HepG2 (cell line): ENCODE data around the gene SLC16A11. TPM values are rescaled to one million over a fixed set of nuclear protein-coding genes. Genes with fewer than 3 reads are reported as not detected.

Source experiments
- BATF2 ChIP-seq: sonication (generic); formaldehyde crosslinking; IDR thresholded peaks from 2 replicates; pipeline ENCODE4 v1.8.0; 2022; ENCODE audit warnings: mild to moderate bottlenecking, missing genetic modification reagents, moderate library complexity
- CHD4 ChIP-seq: fragments of 200-600 bp; sonication (generic); IDR thresholded peaks from 2 replicates; pipeline ENCODE4 v1.7.0; 2017; ENCODE audit warnings: mild to moderate bottlenecking, low read length, borderline replicate concordance
- CREM ChIP-seq, 2 experiments: sonication (generic) in 1 of 2; formaldehyde crosslinking in 1 of 2; IDR thresholded peaks; 2 replicates each; pipeline versions ENCODE4 v1.4.0 to v1.6.1; 2016 to 2020; ENCODE audit warnings: antibody characterized with exemption in 1 of 2, mild to moderate bottlenecking in 1 of 2, missing genetic modification reagents in 1 of 2
- DR1 ChIP-seq: sonication (generic); formaldehyde crosslinking; IDR thresholded peaks from 2 replicates; pipeline ENCODE4 v1.8.0; 2021; ENCODE audit warnings: mild to moderate bottlenecking, missing genetic modification reagents, inconsistent platforms
- EZH2 ChIP-seq: conservative IDR thresholded peaks from 2 replicates; pipeline ENCODE4 v1.6.1; 2012; ENCODE audit warnings: mild to moderate bottlenecking, low read depth, low read length, moderate library complexity
- MAFF ChIP-seq: IDR thresholded peaks from 2 replicates; pipeline ENCODE4 v1.6.1; 2011; ENCODE audit warnings: low read depth, low read length, improper control_type of control experiment
- SETDB1 ChIP-seq: sonication (generic); formaldehyde crosslinking; IDR thresholded peaks from 2 replicates; pipeline ENCODE4 v1.5.1; 2020; ENCODE audit warnings: missing genetic modification reagents, mild to moderate bottlenecking, borderline replicate concordance
- SP140L ChIP-seq: sonication (generic); formaldehyde crosslinking; IDR thresholded peaks from 2 replicates; pipeline ENCODE4 v1.4.0; 2020; ENCODE audit warnings: missing genetic modification reagents, borderline replicate concordance
- STAT6 ChIP-seq: sonication (generic); formaldehyde crosslinking; IDR thresholded peaks from 2 replicates; pipeline ENCODE4 v1.4.0; 2020; ENCODE audit warnings: missing genetic modification reagents, mild to moderate bottlenecking, borderline replicate concordance
- SYNCRIP ChIP-seq: fragments of 200-400 bp; formaldehyde crosslinking; IDR thresholded peaks from 2 replicates; pipeline ENCODE4 v1.6.1; 2018; ENCODE audit warnings: mild to moderate bottlenecking, low read depth, low read length; ENCODE audit not compliant: insufficient read depth
- ZFP90 ChIP-seq: sonication (generic); formaldehyde crosslinking; IDR thresholded peaks from 2 replicates; pipeline ENCODE4 v1.8.0; 2022; ENCODE audit warnings: missing genetic modification reagents, mild to moderate bottlenecking, inconsistent platforms, borderline replicate concordance
- ZFYVE20 ChIP-seq: sonication (generic); formaldehyde crosslinking; IDR thresholded peaks from 2 replicates; pipeline ENCODE4 v1.8.0; 2023; ENCODE audit warnings: low read depth, mild to moderate bottlenecking, moderate library complexity, missing genetic modification reagents, borderline replicate concordance
- ZNF142 ChIP-seq: sonication (generic); formaldehyde crosslinking; IDR thresholded peaks from 2 replicates; pipeline ENCODE4 v1.4.0; 2020; ENCODE audit warnings: missing genetic modification reagents
- ZNF343 ChIP-seq: sonication (generic); formaldehyde crosslinking; IDR thresholded peaks from 2 replicates; pipeline ENCODE4 v1.4.0; 2020; ENCODE audit warnings: mild to moderate bottlenecking, missing genetic modification reagents
- ZNF563 ChIP-seq: sonication (generic); formaldehyde crosslinking; IDR thresholded peaks from 2 replicates; pipeline ENCODE4 v1.8.0; 2022; ENCODE audit warnings: mild to moderate bottlenecking, moderate library complexity, missing genetic modification reagents
- ZNF614 ChIP-seq: IDR thresholded peaks from 2 replicates; pipeline ENCODE4 v1.6.1; 2018; ENCODE audit warnings: missing biosample characterization, missing genetic modification reagents, inconsistent platforms, borderline replicate concordance
- ZNF616 ChIP-seq: sonication (generic); formaldehyde crosslinking; IDR thresholded peaks from 2 replicates; pipeline ENCODE4 v1.5.0; 2020; ENCODE audit warnings: low read depth, mild to moderate bottlenecking, missing genetic modification reagents
- polyA plus RNA-seq, 8 experiments: library from polyadenylated mRNA; depleted of rRNA in 3 of 8; stranded (reverse) in 7 of 8; unstranded in 1 of 8; fragments of >200 nt; fragmentation: Illumina TruSeq in 4 of 8; extraction: Trizol in 4 of 8; gene quantifications; 2 replicates each; pipeline versions ENCODE4 v1.2.1 to v1.2.3, GENCODE V29; 2011 to 2016; ENCODE audit warnings: low read depth in 4 of 8, missing spikeins in 1 of 8, mixed read lengths in 1 of 8; ENCODE audit not compliant: insufficient read depth in 1 of 8
- total RNA-seq, 5 experiments: library from RNA; depleted of rRNA; stranded (reverse); fragments of >200 nt; fragmentation: Illumina TruSeq; extraction: Trizol; gene quantifications; 2 replicates each; pipeline ENCODE4 v1.2.3, GENCODE V29; 2016; ENCODE audit warnings: low read depth in 1 of 5
- TF ChIP-seq, protein P1 (sequence below): sonication (generic); formaldehyde crosslinking; IDR thresholded peaks from 2 replicates; pipeline ENCODE4 v1.5.1; 2020; ENCODE audit warnings: missing genetic modification reagents, mild to moderate bottlenecking, borderline replicate concordance

SLC16A11 gene
- total and polyA plus RNA-seq, 2 of the 13 experiments (the other 11 are each of a cell fraction or from before 2014, with no cell fraction given): not detected

DNA sequence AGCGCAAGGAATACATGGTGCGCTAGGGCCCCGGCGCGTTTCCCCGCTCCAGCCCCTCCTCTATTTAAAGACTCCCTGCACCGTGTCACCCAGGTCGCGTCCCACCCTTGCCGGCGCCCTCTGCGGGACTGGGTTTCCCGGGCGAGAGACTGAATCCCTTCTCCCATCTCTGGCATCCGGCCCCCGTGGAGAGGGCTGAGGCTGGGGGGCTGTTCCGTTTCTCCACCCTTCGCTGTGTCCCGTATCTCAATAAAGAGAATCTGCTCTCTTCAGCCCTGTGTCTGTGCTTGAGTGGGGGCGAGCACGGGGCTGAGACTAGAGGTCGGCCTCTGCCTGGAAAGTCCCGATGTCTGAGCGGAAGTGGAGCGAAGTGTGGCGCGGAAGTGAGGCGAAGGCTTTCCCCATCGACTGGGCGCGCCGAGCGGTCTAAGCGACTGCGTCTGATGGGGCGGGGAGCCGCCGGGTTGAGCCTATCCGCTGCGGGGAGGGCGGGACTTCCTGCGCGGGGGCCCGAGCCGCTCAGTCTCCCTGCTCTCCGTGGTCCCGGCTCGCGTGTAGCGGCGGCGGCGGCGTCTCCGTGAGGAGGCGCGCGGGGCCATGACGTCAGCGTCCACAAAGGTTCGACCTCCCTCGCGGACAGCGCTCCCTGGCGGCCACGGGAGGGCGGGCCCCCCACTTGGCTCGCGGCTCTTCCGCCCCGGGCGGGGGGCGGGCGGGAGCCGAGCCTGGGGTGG is 29.5 kb downstream of the SLC16A11 start (continued):
- TF ChIP-seq ZFP90 (CRISPR knock-in tag): no peak
- TF ChIP-seq ZNF614 (CRISPR knock-in tag): no peak
- no peak for TF ChIP-seq EZH2
- peak; percentile 61; the same call in 1 of the 2 replicates for TF ChIP-seq ZNF616
- TF ChIP-seq CREM (IDR thresholded peaks at IDR 0.05): peak; percentile 69
- TF ChIP-seq CREM (CRISPR knock-in tag; IDR thresholded peaks at IDR 0.05): peak; percentile 8; the same call in 1 of the 2 replicates
- no peak for TF ChIP-seq ZNF142 (CRISPR knock-in tag)
- TF ChIP-seq SP140L (CRISPR knock-in tag): no peak
- TF ChIP-seq ZFYVE20: no peak
- no peak for TF ChIP-seq STAT6 (CRISPR knock-in tag)
- TF ChIP-seq ZNF563 (CRISPR knock-in tag): 0 out of 2 replicates have a peak, but pooled peaks have one; percentile 26
- TF ChIP-seq, protein P1, sequence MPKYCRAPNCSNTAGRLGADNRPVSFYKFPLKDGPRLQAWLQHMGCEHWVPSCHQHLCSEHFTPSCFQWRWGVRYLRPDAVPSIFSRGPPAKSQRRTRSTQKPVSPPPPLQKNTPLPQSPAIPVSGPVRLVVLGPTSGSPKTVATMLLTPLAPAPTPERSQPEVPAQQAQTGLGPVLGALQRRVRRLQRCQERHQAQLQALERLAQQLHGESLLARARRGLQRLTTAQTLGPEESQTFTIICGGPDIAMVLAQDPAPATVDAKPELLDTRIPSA (CRISPR knock-in tag): peak; percentile 46; the same call in 1 of the 2 replicates
- no peak for TF ChIP-seq BATF2 (CRISPR knock-in tag)
- TF ChIP-seq ZNF343 (CRISPR knock-in tag): no peak
- TF ChIP-seq SYNCRIP: no peak
- TF ChIP-seq DR1: peak; percentile 78; the same call in 1 of the 2 replicates
- TF ChIP-seq SETDB1: no peak
- no peak for TF ChIP-seq MAFF
- TF ChIP-seq CHD4: no peak
